ENCODE data around the gene TECPR1. TPM values are rescaled to one million over a fixed set of nuclear protein-coding genes. Genes with fewer than 3 reads are reported as not detected.

The TECPR1 gene
- total and polyA plus RNA-seq, 2 donors (not counting 3 experiments of a cell fraction or from before 2014, with no cell fraction given), result 12.3 to 97.5 TPM

GRCh38 chr7:98300595-98301372 is 48.8 kb upstream of the TECPR1 start:
- Histone ChIP-seq H3K79me2 (ENCODE audit: control insufficient read depth, insufficient read depth, low read length) (no peaks in the 10 kb centered on the region), H3K9me1 (replicated peaks; ENCODE audit: control insufficient read depth, extremely low read depth, insufficient read depth, low read length) (no peaks in the 10 kb centered on the region), H3K27ac (ENCODE audit: insufficient read depth, low read depth, low read length) (no peak overlapping the region), H3K4me3 (replicated peaks in 1 of 3; ENCODE audit: insufficient read depth in 1 of 3, low read depth in 1 of 3, low read length in 3 of 3) (no peak overlapping the region), H2AFZ (ENCODE audit: low read depth, low read length) (no peak overlapping the region), H3K36me3 (ENCODE audit: control insufficient read depth in 2 of 2, extremely low read depth in 1 of 2, insufficient read depth in 2 of 2, low read length in 2 of 2) (no peaks in the 10 kb centered on the region), H3K9ac (replicated peaks; ENCODE audit: extremely low read depth, insufficient read depth, low read length) (no peak overlapping the region), H3K27me3 (ENCODE audit: control insufficient read depth in 2 of 2, insufficient read depth in 2 of 2, low read length in 2 of 2) (no peaks in the 10 kb centered on the region), H3K9me3 (replicated peaks; ENCODE audit: control insufficient read depth, insufficient read depth, low read length) (no peaks in the 10 kb centered on the region), H3K4me1 (ENCODE audit: control insufficient read depth, extremely low read depth, insufficient read depth, low read length) (no peaks in the 10 kb centered on the region), H4K20me1 (replicated peaks; ENCODE audit: control insufficient read depth, extremely low read depth, insufficient read depth, low read length) (no peaks in the 10 kb centered on the region), H3K4me2 (ENCODE audit: insufficient read depth, low read length) (no peak overlapping the region)
- POLR2A ChIA-PET, result no interaction called here
- CTCF ChIA-PET, result interaction anchor here (1.5 kb wide), 1 partner anchor 445 kb away, joined by 4 read pairs; no protein-coding TSS in a partner anchor
- intact Hi-C loops (cut with micrococcal nuclease), result no loop called here
- FAIRE-seq, result no peak
- no peak for DNase-seq (ENCODE audit: low read depth, low spot score)
- TF ChIP-seq POLR2AphosphoS5 (IDR thresholded peaks at IDR 0.05; ENCODE audit: insufficient read depth, low read depth, low read length) (no peak), POLR2A (IDR thresholded peaks at IDR 0.05; ENCODE audit: low read depth, low read length) (no peak), FOS (IDR thresholded peaks at IDR 0.05; ENCODE audit: borderline replicate concordance, insufficient read depth, low read length) (no peak), MYC (IDR thresholded peaks at IDR 0.05; ENCODE audit: low read depth, low read length) (no peak), JUN (IDR thresholded peaks at IDR 0.05; ENCODE audit: borderline replicate concordance, insufficient read depth, insufficient read length, low read depth) (no peak), MAX (IDR thresholded peaks at IDR 0.05; ENCODE audit: insufficient read depth, insufficient read length) (no peak)
- dilution Hi-C loops (cut with MboI; ENCODE audit: extremely low pct_ligation_motif_present, low sequenced_read_pairs), result no loop called here
- BruUV-seq (replicated peaks), result no TSS peak
